Vagina (tissue), 2 donors: ENCODE measurements around the gene THADA. TPM values are rescaled to one million over a fixed set of nuclear protein-coding genes. Genes with fewer than 3 reads are reported as not detected.

Experiments used
- DNase-seq, 2 donors: peaks; one replicate each; pipeline ENCODE4 v3.0.0-alpha.2; 2017; ENCODE audit errors: extremely low spot score in 2 of 2
- H3K27ac ChIP-seq: fragments of 200-600 bp; sonication (generic); one replicate; pipeline ENCODE4 v1.5.1; 2019
- H3K27me3 ChIP-seq: fragments of 200-600 bp; sonication (generic); one replicate; pipeline ENCODE4 v1.5.1; 2019
- H3K36me3 ChIP-seq, 2 donors: fragments of 200-600 bp; sonication (generic); one replicate each; pipeline ENCODE4 v1.5.1; 2017 to 2019
- H3K4me1 ChIP-seq: fragments of 200-600 bp; sonication (generic); one replicate; pipeline ENCODE4 v1.5.1; 2019
- H3K4me3 ChIP-seq, 2 donors: fragments of 200-600 bp; sonication (generic); 1 replicate in 1 of 2; 2 replicates in 1 of 2; pipeline ENCODE4 v1.5.1; 2016 to 2019
- H3K9me3 ChIP-seq: fragments of 200-600 bp; sonication (generic); one replicate; pipeline ENCODE4 v1.5.1; 2019
- POLR2A ChIP-seq, 2 donors: fragments of 450-650 bp; IDR thresholded peaks; one replicate each; pipeline ENCODE4 v1.6.1; 2017; ENCODE audit warnings: antibody characterized with exemption in 2 of 2, mild to moderate bottlenecking in 2 of 2, moderate library complexity in 2 of 2
- POLR2AphosphoS5 ChIP-seq, 2 donors: sonication (generic); formaldehyde crosslinking; IDR thresholded peaks; one replicate each; pipeline ENCODE4 v1.9.0; 2017; ENCODE audit warnings: antibody characterized with exemption in 2 of 2, mild to moderate bottlenecking in 2 of 2, low read depth in 1 of 2; ENCODE audit not compliant: insufficient read depth in 1 of 2
- intact Hi-C: fragments of 100-400 bp; cut with DNase I; formaldehyde crosslinking; loops from one replicate; pipeline ENCODE4 v1.15.1; 2023
- total RNA-seq: library from RNA; depleted of rRNA; stranded (reverse); fragments of >200 nt; gene quantifications from one replicate; pipeline ENCODE4 v1.2.3, GENCODE V29; 2016
- TF ChIP-seq, protein P1 (sequence below), 3 experiments: fragments of 450-650 bp in 2 of 3; fragments of 200-600 bp in 1 of 3; sonication (generic) in 1 of 3; IDR thresholded peaks; one replicate each; pipeline ENCODE4 v1.5.1; 2017 to 2019; ENCODE audit warnings: antibody characterized with exemption in 3 of 3, mild to moderate bottlenecking in 2 of 3, moderate library complexity in 2 of 3

The THADA gene
- total RNA-seq, 1 donor from 2014 or later = 32.2 TPM

GRCh38 chr2:43218702-43219382, 377.0 kb downstream of the THADA start:
- Histone ChIP-seq H3K4me1 (peaks cover 45% of the 10 kb centered on the region), H3K9me3 (no peaks in the 10 kb centered on the region), H3K4me3 (peak overlapping the region; percentile 97 to 99), H3K27me3 (no peaks in the 10 kb centered on the region), H3K27ac (peak overlapping the region; percentile 99), H3K36me3 (peaks cover 0 to 19% of the 10 kb centered on the region in 2 donors)
- peak in 1 of 2 donors; percentile 66 for TF ChIP-seq POLR2AphosphoS5 (IDR thresholded peaks at IDR 0.05; ENCODE audit: insufficient read depth in 1 of 2, low read depth in 1 of 2)
- TF ChIP-seq, protein P1, sequence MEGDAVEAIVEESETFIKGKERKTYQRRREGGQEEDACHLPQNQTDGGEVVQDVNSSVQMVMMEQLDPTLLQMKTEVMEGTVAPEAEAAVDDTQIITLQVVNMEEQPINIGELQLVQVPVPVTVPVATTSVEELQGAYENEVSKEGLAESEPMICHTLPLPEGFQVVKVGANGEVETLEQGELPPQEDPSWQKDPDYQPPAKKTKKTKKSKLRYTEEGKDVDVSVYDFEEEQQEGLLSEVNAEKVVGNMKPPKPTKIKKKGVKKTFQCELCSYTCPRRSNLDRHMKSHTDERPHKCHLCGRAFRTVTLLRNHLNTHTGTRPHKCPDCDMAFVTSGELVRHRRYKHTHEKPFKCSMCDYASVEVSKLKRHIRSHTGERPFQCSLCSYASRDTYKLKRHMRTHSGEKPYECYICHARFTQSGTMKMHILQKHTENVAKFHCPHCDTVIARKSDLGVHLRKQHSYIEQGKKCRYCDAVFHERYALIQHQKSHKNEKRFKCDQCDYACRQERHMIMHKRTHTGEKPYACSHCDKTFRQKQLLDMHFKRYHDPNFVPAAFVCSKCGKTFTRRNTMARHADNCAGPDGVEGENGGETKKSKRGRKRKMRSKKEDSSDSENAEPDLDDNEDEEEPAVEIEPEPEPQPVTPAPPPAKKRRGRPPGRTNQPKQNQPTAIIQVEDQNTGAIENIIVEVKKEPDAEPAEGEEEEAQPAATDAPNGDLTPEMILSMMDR (IDR thresholded peaks at IDR 0.05) = no peak
- intact Hi-C loops = loop anchor here (5.0 kb wide), 1 partner anchor 758 kb away; no protein-coding TSS in a partner anchor
- DNase-seq = peak in 1 of 2 donors; percentile 94

DNA sequence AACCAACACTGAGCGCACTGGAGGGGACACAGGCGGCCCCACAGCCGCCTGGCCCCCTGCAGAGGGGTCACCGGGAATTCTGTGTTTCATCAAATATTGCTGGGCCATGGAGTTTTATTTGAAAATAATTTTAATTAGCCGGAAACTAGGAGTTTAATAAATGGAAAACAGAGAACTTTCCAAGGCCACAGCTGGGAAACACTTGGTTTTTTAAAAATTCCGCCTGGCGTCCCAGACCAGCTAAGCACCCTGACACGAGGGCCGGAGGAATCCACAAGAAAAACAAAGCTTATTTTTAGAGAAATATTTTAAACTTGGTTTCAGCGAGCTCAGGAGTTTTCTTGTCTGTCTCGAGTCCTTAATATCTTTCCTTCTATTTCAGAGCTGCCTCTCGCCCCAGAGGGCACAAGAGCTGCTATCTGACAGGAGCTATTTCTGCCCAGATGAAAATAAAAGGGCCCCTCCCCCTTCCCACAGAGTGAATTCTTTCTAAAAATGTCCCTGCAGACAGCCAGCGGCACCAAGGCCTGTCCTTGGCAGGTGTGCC, 377.6 kb downstream of the THADA start:
- Histone ChIP-seq H3K9me3 (no peaks in the 10 kb centered on the region), H3K4me1 (peaks cover 45% of the 10 kb centered on the region), H3K36me3 (peaks cover 0 to 13% of the 10 kb centered on the region in 2 donors), H3K27ac (peak overlapping the region; percentile 99), H3K27me3 (no peaks in the 10 kb centered on the region), H3K4me3 (peak overlapping the region in 1 of 2 donors; percentile 97)
- no peak for DNase-seq
- peak in 1 of 2 donors; percentile 23 for TF ChIP-seq POLR2AphosphoS5 (IDR thresholded peaks at IDR 0.05; ENCODE audit: insufficient read depth in 1 of 2, low read depth in 1 of 2)
- TF ChIP-seq, protein P1 (IDR thresholded peaks at IDR 0.05) = no peak
- intact Hi-C loops = loop anchor here (5.0 kb wide), 1 partner anchor 759 kb away; no protein-coding TSS in a partner anchor

DNA sequence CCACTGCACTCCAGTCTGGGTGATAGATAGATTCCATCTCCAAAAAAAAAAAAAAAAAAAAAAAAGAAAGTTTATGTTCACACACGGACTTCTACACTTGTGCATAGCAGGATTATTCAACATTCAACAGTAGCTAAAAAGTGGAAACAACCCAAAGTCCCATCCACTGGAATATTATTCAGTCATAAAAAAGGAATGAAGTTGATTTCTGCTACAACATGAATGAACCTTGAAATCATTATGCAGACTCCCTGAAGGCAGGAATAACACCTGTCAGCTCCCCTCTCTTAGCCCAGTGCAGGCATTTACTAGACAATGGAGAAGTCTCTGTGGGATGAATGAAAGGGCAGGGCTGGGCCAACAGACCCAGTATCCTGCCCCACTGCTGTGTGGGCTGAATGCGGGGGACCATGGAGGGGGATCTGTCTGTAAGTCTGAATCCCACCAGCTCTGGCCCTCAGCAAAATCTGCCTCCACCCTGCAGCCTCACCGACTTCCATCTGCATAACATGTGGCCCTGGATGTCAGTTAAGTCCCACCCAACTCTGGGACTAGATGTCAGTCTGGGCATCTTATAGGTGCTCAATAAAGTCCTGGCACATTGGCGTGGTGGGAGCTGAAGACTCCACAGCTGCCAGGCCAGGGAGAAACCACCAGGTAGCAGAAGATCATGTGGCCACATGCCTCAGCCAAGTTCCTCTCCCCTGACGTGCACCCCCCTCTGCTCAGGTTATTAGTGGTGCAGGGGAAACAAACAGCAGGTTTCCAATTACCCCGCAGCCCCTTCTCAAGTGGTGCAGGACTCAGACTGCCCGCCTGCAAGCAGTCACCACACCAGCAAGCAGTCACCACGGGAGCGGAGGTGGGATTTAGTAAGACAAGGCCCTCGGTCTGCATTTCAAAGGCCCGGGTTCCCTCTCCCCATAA, 378.3 kb downstream of the THADA start:
- Histone ChIP-seq H3K4me3 (no peak overlapping the region), H3K4me1 (peaks cover 45% of the 10 kb centered on the region)
- intact Hi-C loops = loop anchor here (5.0 kb wide), 1 partner anchor 760 kb away; no protein-coding TSS in a partner anchor

GRCh38 chr2:43216629-43217028, 379.2 kb downstream of the THADA start:
- no peak overlapping the region for H3K27ac ChIP-seq
- intact Hi-C loops = loop anchor here (5.0 kb wide), 1 partner anchor 761 kb away; no protein-coding TSS in a partner anchor
- no peaks in the 10 kb centered on the region for H3K9me3 ChIP-seq
- TF ChIP-seq POLR2A (IDR thresholded peaks at IDR 0.05) (no peak), POLR2AphosphoS5 (IDR thresholded peaks at IDR 0.05; ENCODE audit: insufficient read depth in 1 of 2, low read depth in 1 of 2) (no peak)
- TF ChIP-seq, protein P1 (IDR thresholded peaks at IDR 0.05) = no peak
- no peak overlapping the region for H3K4me3 ChIP-seq
- H3K4me1 ChIP-seq = peaks cover 42% of the 10 kb centered on the region
- H3K27me3 ChIP-seq = no peaks in the 10 kb centered on the region
- no peak for DNase-seq
- H3K36me3 ChIP-seq = no peaks in the 10 kb centered on the region

More for the DNA sequence above, 378.3 kb downstream of the THADA start:
- H3K36me3 ChIP-seq = peaks cover 0 to 5% of the 10 kb centered on the region in 2 donors
- H3K27ac ChIP-seq = peak overlapping the region; percentile 99
- H3K9me3 ChIP-seq = no peaks in the 10 kb centered on the region
- no peak for DNase-seq
- TF ChIP-seq POLR2AphosphoS5 (IDR thresholded peaks at IDR 0.05; ENCODE audit: insufficient read depth in 1 of 2, low read depth in 1 of 2) (no peak), POLR2A (IDR thresholded peaks at IDR 0.05) (no peak)
- TF ChIP-seq, protein P1 (IDR thresholded peaks at IDR 0.05) = no peak
- H3K27me3 ChIP-seq = no peaks in the 10 kb centered on the region
